Measurements from ENCODE around the gene PDCD2L.

PDCD2L gene

GRCh38 chr19:34405892-34406660, 1.9 kb downstream of the PDCD2L start:
- Histone ChIP-seq H3K4me2 (ENCODE audit: low read length) (no peak overlapping the region), H3K9me3 (ENCODE audit: control insufficient read depth, low read length) (no peaks in the 10 kb centered on the region), H3K27ac (no peak overlapping the region), H3K4me3 (ENCODE audit: low read depth, low read length) (no peak overlapping the region), H3K79me2 (no peaks in the 10 kb centered on the region), H3K36me3 (ENCODE audit: control insufficient read depth, insufficient read depth, low read length) (no peaks in the 10 kb centered on the region), H2AFZ (no peak overlapping the region), H3K9ac (no peak overlapping the region), H3K4me1 (no peaks in the 10 kb centered on the region), H3K27me3 (ENCODE audit: control insufficient read depth, insufficient read depth, low read length) (no peaks in the 10 kb centered on the region)
- no peak for TF ChIP-seq CTCF (IDR thresholded peaks at IDR 0.05)

- no peaks in the 10 kb centered on the region for H3K4me1 ChIP-seq
- H3K9me3 ChIP-seq (ENCODE audit: control insufficient read depth, low read length), result no peaks in the 10 kb centered on the region
- H3K36me3 ChIP-seq (ENCODE audit: control insufficient read depth, insufficient read depth, low read length), result no peaks in the 10 kb centered on the region
- H3K79me2 ChIP-seq, result no peaks in the 10 kb centered on the region
- H3K27me3 ChIP-seq (ENCODE audit: control insufficient read depth, insufficient read depth, low read length), result no peaks in the 10 kb centered on the region
- TF ChIP-seq CTCF (IDR thresholded peaks at IDR 0.05), result no peak
- no peak overlapping the region for H3K9ac ChIP-seq
- no peak overlapping the region for H3K27ac ChIP-seq
- H3K4me2 ChIP-seq (ENCODE audit: low read length), result no peak overlapping the region
- H3K4me3 ChIP-seq (ENCODE audit: low read depth, low read length), result no peak overlapping the region
- H2AFZ ChIP-seq, result no peak overlapping the region
Observed at GRCh38 chr19:34408411-34408810, 4.2 kb downstream of the PDCD2L start.

- no peak overlapping the region for H3K9ac ChIP-seq
- no peaks in the 10 kb centered on the region for H3K36me3 ChIP-seq (ENCODE audit: control insufficient read depth, insufficient read depth, low read length)
- TF ChIP-seq CTCF (IDR thresholded peaks at IDR 0.05), result no peak
- H3K9me3 ChIP-seq (ENCODE audit: control insufficient read depth, low read length), result no peaks in the 10 kb centered on the region
- no peak overlapping the region for H3K27ac ChIP-seq
- no peaks in the 10 kb centered on the region for H3K4me1 ChIP-seq
- H3K79me2 ChIP-seq, result no peaks in the 10 kb centered on the region
- H2AFZ ChIP-seq, result no peak overlapping the region
- no peak overlapping the region for H3K4me2 ChIP-seq (ENCODE audit: low read length)
- no peak overlapping the region for H3K4me3 ChIP-seq (ENCODE audit: low read depth, low read length)
- no peaks in the 10 kb centered on the region for H3K27me3 ChIP-seq (ENCODE audit: control insufficient read depth, insufficient read depth, low read length)
Observed at GRCh38 chr19:34409189-34410164, 5.3 kb downstream of the PDCD2L start.

- Histone ChIP-seq H3K9me3 (ENCODE audit: control insufficient read depth, low read length) (no peaks in the 10 kb centered on the region), H2AFZ (no peak overlapping the region), H3K79me2 (no peaks in the 10 kb centered on the region), H3K9ac (no peak overlapping the region), H3K4me1 (no peaks in the 10 kb centered on the region), H3K4me3 (ENCODE audit: low read depth, low read length) (no peak overlapping the region), H3K36me3 (ENCODE audit: control insufficient read depth, insufficient read depth, low read length) (no peaks in the 10 kb centered on the region), H3K27me3 (ENCODE audit: control insufficient read depth, insufficient read depth, low read length) (no peaks in the 10 kb centered on the region), H3K27ac (no peak overlapping the region), H3K4me2 (ENCODE audit: low read length) (no peak overlapping the region)
- TF ChIP-seq CTCF (IDR thresholded peaks at IDR 0.05), result no peak
Observed at GRCh38 chr19:34411216-34411615, 7.0 kb downstream of the PDCD2L start.

Measured in parathyroid adenoma (tissue), 2 donors.